Measurements from ENCODE around the gene SPNS1.
"Not testable (repeated sequence)": the region's sequence is repeated elsewhere in the genome, so short reads cannot be mapped to it uniquely, and the experiment has no call there.

The SPNS1 gene

GRCh38 chr16:28958836-28959235 is 15.7 kb upstream of the SPNS1 start:
- DNase-seq (ENCODE audit: low read depth): no peak
- H3K4me3 ChIP-seq (ENCODE audit: control insufficient read depth, low read depth, low read length): no peak overlapping the region
- no peak for TF ChIP-seq CTCF (conservative IDR thresholded peaks at IDR 0.05; ENCODE audit: control insufficient read depth, insufficient read depth, low read depth, low read length)

- H3K4me3 ChIP-seq (ENCODE audit: control insufficient read depth, low read depth, low read length): no peak overlapping the region
- no peak for TF ChIP-seq CTCF (conservative IDR thresholded peaks at IDR 0.05; ENCODE audit: control insufficient read depth, insufficient read depth, low read depth, low read length)
- no peak for DNase-seq (ENCODE audit: low read depth)
Observed at GRCh38 chr16:28964072-28964471, 10.5 kb upstream of the SPNS1 start.

GRCh38 chr16:28964496-28964895 is 10.1 kb upstream of the SPNS1 start:
- H3K4me3 ChIP-seq (ENCODE audit: control insufficient read depth, low read depth, low read length): no peak overlapping the region
- no peak for DNase-seq (ENCODE audit: low read depth)
- no peak for TF ChIP-seq CTCF (conservative IDR thresholded peaks at IDR 0.05; ENCODE audit: control insufficient read depth, insufficient read depth, low read depth, low read length)

GRCh38 chr16:28967156-28967555 is 7.4 kb upstream of the SPNS1 start:
- H3K4me3 ChIP-seq (ENCODE audit: control insufficient read depth, low read depth, low read length): no peak overlapping the region
- no peak for TF ChIP-seq CTCF (conservative IDR thresholded peaks at IDR 0.05; ENCODE audit: control insufficient read depth, insufficient read depth, low read depth, low read length)
- DNase-seq (ENCODE audit: low read depth): no peak

- DNase-seq (ENCODE audit: low read depth); H3K4me3 ChIP-seq (ENCODE audit: control insufficient read depth, low read depth, low read length): not testable (repeated sequence)
Observed at GRCh38 chr16:28969696-28970095, 4.9 kb upstream of the SPNS1 start.

- peak; percentile 84 for TF ChIP-seq CTCF (conservative IDR thresholded peaks at IDR 0.05; ENCODE audit: control insufficient read depth, insufficient read depth, low read depth, low read length)
- peak; percentile 76 for DNase-seq (ENCODE audit: low read depth)
- H3K4me3 ChIP-seq (ENCODE audit: control insufficient read depth, low read depth, low read length): peak overlapping the region; percentile 91
Observed at GRCh38 chr16:28974007-28974436, 556 bp upstream of the SPNS1 start.

GRCh38 chr16:28975158-28975599 is 601 bp downstream of the SPNS1 start:
- no peak for TF ChIP-seq CTCF (conservative IDR thresholded peaks at IDR 0.05; ENCODE audit: control insufficient read depth, insufficient read depth, low read depth, low read length)
- no peak for DNase-seq (ENCODE audit: low read depth)
- peak overlapping the region; percentile 91 for H3K4me3 ChIP-seq (ENCODE audit: control insufficient read depth, low read depth, low read length)

All from fibroblast of mammary gland (primary cell).